GM19397 (cell line): ENCODE measurements around the gene PYGO1.
A peak's percentile ranks its signal among the peaks of the same experiment; 100 is the strongest.
"Not testable (repeated sequence)": the region's sequence is repeated elsewhere in the genome, so short reads cannot be mapped to it uniquely, and the experiment has no call there.

Experiments
- ATAC-seq: cut with Tn5 transposase; IDR thresholded peaks from one replicate; pipeline ENCODE4 v1.9.1; 2021; ENCODE audit warnings: mild to moderate bottlenecking, moderate library complexity; ENCODE audit not compliant: unreplicated experiment

Gene PYGO1

GRCh38 chr15:55513152-55513551 lies 75.0 kb downstream of the PYGO1 start:
- no peak for ATAC-seq

GRCh38 chr15:55507567-55507966 lies 80.6 kb downstream of the PYGO1 start:
- no peak for ATAC-seq

GRCh38 chr15:55505407-55505806 lies 82.7 kb downstream of the PYGO1 start:
- ATAC-seq: not testable (repeated sequence)

GRCh38 chr15:55499151-55499550 lies 89.0 kb downstream of the PYGO1 start:
- no peak for ATAC-seq

- ATAC-seq: peak; percentile 98
These were observed 89.8 kb downstream of the PYGO1 start for GRCh38 chr15:55498109-55498938.

GRCh38 chr15:55496716-55497115 lies 91.4 kb downstream of the PYGO1 start:
- no peak for ATAC-seq

GRCh38 chr15:55494931-55495330 lies 93.2 kb downstream of the PYGO1 start:
- ATAC-seq: no peak

- not testable (repeated sequence) for ATAC-seq
These were observed 99.1 kb downstream of the PYGO1 start for GRCh38 chr15:55488952-55489600.
